ENCODE results near the gene GKN1.
A peak's percentile ranks its signal among the peaks of the same experiment; 100 is the strongest.

Gene GKN1

GRCh38 chr2:68964282-68964681 is 10.2 kb upstream of the GKN1 start:
- DNase-seq: no peak

GRCh38 chr2:68968221-68968620 is 6.2 kb upstream of the GKN1 start:
- DNase-seq: no peak

GRCh38 chr2:68969736-68970490 is 4.5 kb upstream of the GKN1 start:
- no peak for DNase-seq

- no peak for DNase-seq
Measured at GRCh38 chr2:68970566-68971265, 3.7 kb upstream of the GKN1 start.

GRCh38 chr2:68971591-68972231 is 2.7 kb upstream of the GKN1 start:
- DNase-seq: no peak

- DNase-seq: no peak
Measured at GRCh38 chr2:68974946-68975665, 670 bp downstream of the GKN1 start.

GRCh38 chr2:68975844-68976243 is 1.4 kb downstream of the GKN1 start:
- DNase-seq: no peak

- DNase-seq: no peak
Measured at GRCh38 chr2:68977453-68977852, 3.0 kb downstream of the GKN1 start.

- DNase-seq: no peak
Measured at GRCh38 chr2:68978098-68978497, 3.7 kb downstream of the GKN1 start.

GRCh38 chr2:68980956-68981355 is 6.5 kb downstream of the GKN1 start:
- peak; percentile 97 for DNase-seq

GRCh38 chr2:68987021-68987503 is 12.6 kb downstream of the GKN1 start:
- DNase-seq: no peak

- no peak for DNase-seq
Measured at GRCh38 chr2:68989035-68989434, 14.6 kb downstream of the GKN1 start.

- DNase-seq: no peak
Measured at GRCh38 chr2:68992341-68992740, 17.9 kb downstream of the GKN1 start.

- no peak for DNase-seq
Measured at GRCh38 chr2:68992933-68993332, 18.5 kb downstream of the GKN1 start.

GRCh38 chr2:68993660-68994059 is 19.2 kb downstream of the GKN1 start:
- DNase-seq: peak; percentile 20

- no peak for DNase-seq
Measured at GRCh38 chr2:68994864-68995263, 20.4 kb downstream of the GKN1 start.

GRCh38 chr2:68995916-68996315 is 21.5 kb downstream of the GKN1 start:
- peak; percentile 17 for DNase-seq

- DNase-seq: no peak
Measured at GRCh38 chr2:68997401-68997800, 23.0 kb downstream of the GKN1 start.

- DNase-seq: no peak
Measured at GRCh38 chr2:69001879-69002278, 27.4 kb downstream of the GKN1 start.

- no peak for DNase-seq
Measured at GRCh38 chr2:69003731-69004130, 29.3 kb downstream of the GKN1 start.

- no peak for DNase-seq
Measured at GRCh38 chr2:69007169-69007568, 32.7 kb downstream of the GKN1 start.

GRCh38 chr2:69007603-69008002 is 33.2 kb downstream of the GKN1 start:
- no peak for DNase-seq
